Activated CD4-positive, alpha-beta T cell treated with anti-CD3 and anti-CD28 coated beads, Interleukin-2, amount 10 ng/mL, durations not matched to agents 24 days and 14 days (primary cell): Measurements from ENCODE around the gene SLAMF1. TPM values are rescaled to one million over a fixed set of nuclear protein-coding genes. Genes with fewer than 3 reads are reported as not detected.

Source experiments
- DNase-seq: peaks from one replicate; pipeline ENCODE4 v3.0.0; 2022
- H3K27ac Mint-ChIP-seq: one replicate; pipeline ENCODE4 v1.8.0; 2022; ENCODE audit warnings: mild to moderate bottlenecking, mixed read lengths
- H3K27me3 Mint-ChIP-seq: one replicate; pipeline ENCODE4 v1.8.0; 2022; ENCODE audit warnings: mixed read lengths
- H3K36me3 Mint-ChIP-seq: one replicate; pipeline ENCODE4 v1.8.0; 2022; ENCODE audit warnings: low read depth, mild to moderate bottlenecking, mixed read lengths
- H3K4me1 Mint-ChIP-seq: one replicate; pipeline ENCODE4 v1.8.0; 2021; ENCODE audit warnings: mixed read lengths
- H3K4me3 Mint-ChIP-seq: one replicate; pipeline ENCODE4 v1.8.0; 2022; ENCODE audit warnings: mild to moderate bottlenecking, moderate library complexity, mixed read lengths
- H3K9me3 Mint-ChIP-seq: one replicate; pipeline ENCODE4 v1.8.0; 2021; ENCODE audit warnings: mixed read lengths
- intact Hi-C: fragments of 100-400 bp; cut with micrococcal nuclease; formaldehyde crosslinking; loops from one replicate; pipeline ENCODE4 v1.15.1; 2023
- total RNA-seq: library from RNA; stranded (reverse); gene quantifications from 2 replicates; pipeline ENCODE4 v1.2.3, GENCODE V29; 2022

SLAMF1 gene
- total RNA-seq, 1 donor from 2014 or later, result 114 TPM

DNA sequence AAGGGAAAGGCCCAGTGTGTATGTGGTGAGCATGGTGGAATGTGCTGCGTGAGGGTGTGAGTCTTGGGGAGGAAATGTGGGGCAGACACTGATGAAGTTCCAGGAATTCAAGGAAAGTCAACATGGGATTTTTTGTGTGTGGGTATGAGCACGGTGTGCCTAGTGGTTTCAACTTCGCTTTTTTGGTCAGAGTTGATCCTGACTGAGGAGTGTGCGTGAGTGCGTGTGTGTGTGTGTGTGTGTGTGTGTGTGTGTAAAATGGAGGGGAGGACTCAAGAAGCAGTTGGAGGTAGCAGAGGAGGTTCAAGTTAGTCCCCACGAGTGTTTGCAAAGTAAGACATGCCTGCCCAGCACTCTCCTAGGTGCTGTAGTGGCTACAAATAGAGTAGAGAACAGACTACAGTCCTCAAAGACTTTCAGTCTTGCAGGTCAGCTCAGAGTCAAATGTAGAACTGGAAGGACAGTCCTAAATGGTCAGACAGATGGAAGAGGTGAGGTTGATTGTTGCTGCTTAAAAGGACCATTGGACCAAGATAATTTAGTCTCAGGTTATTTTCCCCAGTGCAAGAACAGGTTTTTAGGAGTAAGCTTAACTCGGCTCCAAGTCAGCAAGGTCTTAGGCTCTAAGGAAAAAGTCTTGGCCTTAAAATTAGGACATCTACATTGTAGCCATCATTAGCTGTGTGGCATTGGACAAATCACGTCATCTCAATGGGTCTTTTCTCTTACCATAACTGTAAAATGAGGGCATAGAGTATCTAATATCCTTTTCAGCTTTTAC, 25.0 kb downstream of the SLAMF1 start:
- intact Hi-C loops, result loop anchor here (2.0 to 10.0 kb wide), 5 partner anchors 15 to 697 kb away; partner anchors contain the start of genes DCAF8 and TAGLN2
- Mint-ChIP-seq H3K9me3 (peaks cover 9% of the 10 kb centered on the region), H3K4me3 (peak overlapping the region; percentile 60), H3K27me3 (no peaks in the 10 kb centered on the region), H3K4me1 (peaks cover 75% of the 10 kb centered on the region), H3K27ac (peak overlapping the region; percentile 99), H3K36me3 (peaks cover 88% of the 10 kb centered on the region)
- DNase-seq, result peak; percentile 80

DNA sequence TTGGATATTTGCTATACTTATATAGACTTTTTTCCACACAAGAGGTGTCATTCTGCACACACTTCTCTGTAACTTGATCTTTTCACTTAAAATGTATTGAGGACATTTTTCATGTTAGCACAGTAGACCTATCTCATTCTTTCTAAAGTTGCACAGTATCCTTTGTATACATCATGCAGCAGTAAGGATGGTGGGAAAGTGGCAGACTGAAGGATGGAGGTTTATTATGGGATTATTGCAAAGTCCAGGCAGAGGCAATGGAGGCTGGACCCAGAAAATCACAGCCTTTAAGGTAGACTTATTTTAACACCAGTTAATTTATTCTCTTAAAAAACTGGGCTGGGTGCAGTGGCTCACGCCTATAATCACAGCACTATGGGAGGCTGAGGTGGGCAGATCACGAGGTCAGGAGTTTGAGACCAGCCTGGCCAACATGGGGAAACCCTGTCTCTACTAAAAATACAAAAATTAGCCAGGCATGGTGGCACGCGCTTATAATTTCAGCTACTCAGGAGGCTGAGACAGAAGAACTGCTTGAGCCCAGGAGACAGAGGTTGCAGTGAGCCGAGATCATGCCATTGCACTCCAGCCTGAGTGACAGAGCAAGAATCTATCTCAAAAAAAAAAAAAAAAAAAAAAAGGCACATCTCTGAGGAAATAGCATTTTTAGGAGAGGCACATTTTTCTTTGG, 25.8 kb downstream of the SLAMF1 start:
- no peak for DNase-seq
- Mint-ChIP-seq H3K27me3 (no peaks in the 10 kb centered on the region), H3K9me3 (peaks cover 9% of the 10 kb centered on the region), H3K4me1 (peaks cover 68% of the 10 kb centered on the region), H3K27ac (peak overlapping the region; percentile 99), H3K36me3 (peaks cover 88% of the 10 kb centered on the region), H3K4me3 (peak overlapping the region; percentile 60)
- intact Hi-C loops, result loop anchor here (5.0 to 10.0 kb wide), 2 partner anchors 359 to 696 kb away; partner anchors contain the start of genes DCAF8 and TAGLN2

DNA sequence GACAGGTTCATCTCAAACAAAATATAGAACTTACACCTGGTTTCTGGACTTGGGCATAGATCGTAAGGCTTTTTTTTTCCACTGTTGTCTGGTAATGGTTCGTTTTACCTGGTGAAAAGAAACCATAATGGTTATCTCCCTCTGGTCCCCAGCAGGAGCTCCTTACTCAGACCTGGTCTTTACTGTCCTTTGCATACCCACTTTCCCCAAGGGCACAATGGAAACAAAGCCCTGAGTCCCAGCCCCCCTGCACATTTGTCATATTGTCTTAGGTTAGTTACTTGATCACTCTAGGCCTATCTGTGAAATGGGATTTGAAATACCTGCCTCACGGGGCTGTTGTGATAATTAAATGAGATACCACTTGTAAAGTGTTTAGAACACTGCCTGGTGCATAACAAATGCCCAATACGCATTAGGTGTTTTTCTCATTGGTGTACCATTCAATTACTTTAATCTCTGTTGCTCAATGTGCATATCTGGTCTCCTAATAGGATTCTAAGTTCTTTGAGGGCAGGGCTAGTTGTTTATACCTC, 27.0 kb downstream of the SLAMF1 start:
- Mint-ChIP-seq H3K4me3 (no peak overlapping the region), H3K4me1 (peaks cover 60% of the 10 kb centered on the region), H3K36me3 (peaks cover 86% of the 10 kb centered on the region), H3K27ac (peak overlapping the region; percentile 74), H3K9me3 (peaks cover 9% of the 10 kb centered on the region), H3K27me3 (no peaks in the 10 kb centered on the region)
- DNase-seq, result peak; percentile 53
- intact Hi-C loops, result loop anchor here (5.0 to 10.0 kb wide), 2 partner anchors 358 to 695 kb away; partner anchors contain the start of genes DCAF8 and TAGLN2

DNA sequence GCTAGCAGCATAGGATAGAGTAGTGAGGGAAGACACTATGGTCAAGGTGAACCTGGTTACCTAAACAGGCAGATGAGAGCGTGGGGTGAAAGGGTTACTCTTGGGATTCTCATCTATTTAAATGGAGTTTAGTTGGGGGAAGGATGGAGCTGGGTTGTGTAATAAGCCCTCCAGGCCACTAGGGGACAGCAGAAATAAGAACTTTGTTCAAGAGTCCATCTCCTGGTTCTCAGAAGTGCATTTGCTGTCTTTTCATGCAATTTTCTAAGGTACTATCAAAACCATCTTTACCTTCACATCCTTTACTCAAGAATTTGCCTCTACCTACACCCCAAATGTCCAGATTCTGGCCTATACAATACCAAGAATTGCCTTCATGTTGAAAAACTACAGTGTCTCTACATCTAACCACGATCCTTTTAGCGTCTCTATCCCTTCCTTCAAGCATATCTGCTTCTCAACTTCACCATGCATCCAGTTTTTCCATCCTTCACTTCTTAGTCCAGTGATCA, 28.0 kb downstream of the SLAMF1 start:
- Mint-ChIP-seq H3K36me3 (peaks cover 83% of the 10 kb centered on the region), H3K27ac (peak overlapping the region; percentile 74), H3K9me3 (peaks cover 9% of the 10 kb centered on the region), H3K27me3 (no peaks in the 10 kb centered on the region), H3K4me3 (peak overlapping the region; percentile 10), H3K4me1 (peaks cover 56% of the 10 kb centered on the region)
- intact Hi-C loops, result no loop called here
- peak; percentile 78 for DNase-seq

DNA sequence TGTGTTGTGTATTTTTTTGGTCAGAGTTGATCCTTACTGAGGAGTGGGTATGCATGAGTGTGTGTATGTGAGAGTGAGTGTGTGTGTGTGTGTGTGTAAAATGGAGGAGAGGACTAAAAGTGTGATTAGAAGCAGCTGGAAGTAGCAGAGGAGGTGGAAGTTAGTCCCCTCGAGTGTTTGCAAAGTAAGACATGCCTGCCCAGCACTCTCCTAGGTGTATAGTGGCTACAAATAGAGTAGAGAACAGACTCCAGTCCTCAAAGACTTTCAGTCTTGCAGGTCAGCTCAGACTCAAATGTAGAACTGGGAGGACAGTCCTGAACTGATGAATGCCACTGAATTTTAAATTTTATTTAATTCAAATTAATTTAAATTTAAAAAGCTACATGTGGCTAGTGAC, 28.5 kb downstream of the SLAMF1 start:
- intact Hi-C loops, result no loop called here

DNA sequence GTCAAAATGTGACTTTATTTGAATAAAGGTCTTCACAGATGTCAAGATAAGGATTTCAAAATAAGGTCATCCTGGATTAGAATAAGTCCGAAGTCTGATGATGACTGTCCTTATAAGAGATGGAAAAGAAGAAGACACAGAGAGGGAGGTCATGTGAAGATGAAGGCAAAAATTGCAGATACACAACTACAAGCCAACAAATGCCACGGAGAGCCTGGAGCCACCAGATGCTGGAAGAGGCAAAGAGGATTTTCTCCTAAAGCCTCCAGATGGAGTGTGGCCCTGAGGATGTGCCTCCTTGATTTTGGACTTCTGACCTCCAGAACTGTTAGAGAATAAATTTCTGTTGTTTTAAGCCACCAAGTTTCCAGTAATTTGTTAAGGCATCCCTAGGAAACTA, 31.2 kb downstream of the SLAMF1 start:
- Mint-ChIP-seq H3K4me1 (peaks cover 44% of the 10 kb centered on the region), H3K27me3 (no peaks in the 10 kb centered on the region), H3K9me3 (peaks cover 9% of the 10 kb centered on the region), H3K4me3 (no peak overlapping the region), H3K27ac (peak overlapping the region; percentile 4), H3K36me3 (peaks cover 80% of the 10 kb centered on the region)
- peak; percentile 54 for DNase-seq
- intact Hi-C loops, result no loop called here

More for the DNA sequence above, 28.5 kb downstream of the SLAMF1 start:
- DNase-seq, result peak; percentile 53
- H3K27ac Mint-ChIP-seq, result peak overlapping the region; percentile 54
- no peak overlapping the region for H3K4me3 Mint-ChIP-seq
- peaks cover 53% of the 10 kb centered on the region for H3K4me1 Mint-ChIP-seq
- H3K27me3 Mint-ChIP-seq, result no peaks in the 10 kb centered on the region
- H3K36me3 Mint-ChIP-seq, result peaks cover 82% of the 10 kb centered on the region
- peaks cover 9% of the 10 kb centered on the region for H3K9me3 Mint-ChIP-seq

DNA sequence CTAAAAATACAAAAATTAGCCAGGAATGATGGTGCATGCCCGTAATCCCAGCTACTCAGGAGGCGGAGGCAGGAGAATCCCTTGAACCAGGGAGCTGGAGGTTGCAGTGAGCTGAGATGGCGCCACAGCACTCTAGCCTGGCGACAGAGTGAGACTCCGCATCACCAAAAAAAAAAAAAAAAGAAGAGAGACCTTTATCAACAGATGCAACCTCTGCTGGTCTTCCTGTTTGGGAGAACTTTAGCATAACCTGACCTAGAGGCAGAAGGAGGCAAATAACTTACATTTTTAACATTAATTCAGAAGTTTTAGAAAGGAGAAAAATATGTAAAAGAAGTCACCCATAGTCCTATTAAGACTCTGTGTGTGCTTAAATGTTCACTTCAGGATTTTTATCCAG, 32.4 kb downstream of the SLAMF1 start:
- intact Hi-C loops, result loop anchor here (5.0 kb wide), 1 partner anchor 272 kb away; the partner anchor contains the start of genes COPA and NCSTN

DNA sequence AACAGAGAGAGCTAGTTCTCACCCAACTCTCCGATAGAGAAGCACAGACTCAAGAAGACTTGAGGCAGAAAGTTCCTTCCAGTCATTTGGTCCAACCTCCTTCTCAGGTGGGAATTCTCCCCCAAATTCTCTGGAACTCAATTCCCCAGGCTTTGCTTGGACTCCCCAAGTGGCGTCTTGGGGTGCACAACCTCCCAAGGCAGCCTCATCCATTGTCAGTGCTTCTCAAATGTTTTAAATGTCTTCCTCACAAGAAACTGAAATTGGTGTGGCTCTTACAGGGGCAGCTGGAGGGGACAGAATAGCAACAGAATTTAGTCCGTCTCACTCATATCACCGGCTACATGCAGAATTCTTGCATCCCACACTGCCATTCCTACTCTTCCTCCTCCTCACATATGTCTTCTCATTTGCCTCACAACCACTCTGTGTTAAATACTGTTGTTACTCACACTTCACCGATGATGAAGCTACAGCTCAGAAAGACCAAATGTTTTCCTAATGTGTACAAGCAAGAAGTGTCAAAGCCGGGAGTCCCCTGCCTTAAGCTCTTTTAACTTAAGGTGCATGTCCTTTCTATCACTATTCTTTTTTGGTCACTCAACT, 34.1 kb downstream of the SLAMF1 start:
- Mint-ChIP-seq H3K4me3 (no peak overlapping the region), H3K9me3 (no peaks in the 10 kb centered on the region), H3K27me3 (no peaks in the 10 kb centered on the region), H3K27ac (peak overlapping the region; percentile 26), H3K4me1 (peaks cover 44% of the 10 kb centered on the region), H3K36me3 (peaks cover 80% of the 10 kb centered on the region)
- intact Hi-C loops, result loop anchor here (5.0 kb wide), 1 partner anchor 270 kb away; the partner anchor contains the start of genes COPA and NCSTN
- DNase-seq, result peak; percentile 52

More for the DNA sequence above, 32.4 kb downstream of the SLAMF1 start:
- Mint-ChIP-seq H3K4me3 (no peak overlapping the region), H3K36me3 (peaks cover 79% of the 10 kb centered on the region), H3K9me3 (peaks cover 7% of the 10 kb centered on the region), H3K4me1 (peaks cover 46% of the 10 kb centered on the region), H3K27ac (no peak overlapping the region), H3K27me3 (no peaks in the 10 kb centered on the region)
- no peak for DNase-seq

DNA sequence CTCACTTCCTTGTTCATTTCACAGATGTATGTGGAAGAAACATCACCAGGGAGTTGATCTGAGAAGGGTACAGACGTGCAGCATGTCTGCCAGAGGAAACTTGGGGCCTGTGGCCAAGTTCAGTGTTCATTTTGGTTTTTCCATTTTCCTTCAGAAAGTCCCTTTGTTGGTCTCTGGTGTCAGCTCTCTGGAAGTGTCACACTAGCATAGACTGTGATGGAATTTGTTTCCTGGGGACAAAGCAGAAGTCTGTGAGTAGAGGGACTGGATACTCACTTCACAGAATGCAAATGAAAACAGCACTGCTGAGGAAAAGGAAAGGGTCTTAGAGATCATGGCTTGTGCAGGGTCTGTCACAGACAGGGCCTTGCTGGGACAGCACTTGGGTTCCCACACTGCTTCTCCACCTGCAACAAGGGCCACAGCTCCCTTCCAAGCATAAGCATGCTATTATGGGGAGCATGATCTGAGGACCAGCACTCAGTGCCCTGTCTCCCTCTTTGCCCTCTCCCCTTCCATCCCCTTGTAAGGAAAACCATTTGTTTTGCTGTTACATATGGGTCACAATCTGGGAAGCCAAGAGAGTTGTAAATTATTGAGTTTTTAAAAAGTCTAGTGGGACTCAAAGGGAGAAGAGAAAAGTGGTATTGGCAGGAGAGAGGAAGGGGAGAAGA, 36.1 kb downstream of the SLAMF1 start:
- DNase-seq, result peak; percentile 59
- H3K4me1 Mint-ChIP-seq, result peaks cover 61% of the 10 kb centered on the region
- H3K4me3 Mint-ChIP-seq, result no peak overlapping the region
- intact Hi-C loops, result loop anchor here (5.0 kb wide), 1 partner anchor 268 kb away; the partner anchor contains the start of genes COPA and NCSTN
- peaks cover 83% of the 10 kb centered on the region for H3K36me3 Mint-ChIP-seq
- peak overlapping the region; percentile 78 for H3K27ac Mint-ChIP-seq
- H3K9me3 Mint-ChIP-seq, result no peaks in the 10 kb centered on the region
- H3K27me3 Mint-ChIP-seq, result no peaks in the 10 kb centered on the region

DNA sequence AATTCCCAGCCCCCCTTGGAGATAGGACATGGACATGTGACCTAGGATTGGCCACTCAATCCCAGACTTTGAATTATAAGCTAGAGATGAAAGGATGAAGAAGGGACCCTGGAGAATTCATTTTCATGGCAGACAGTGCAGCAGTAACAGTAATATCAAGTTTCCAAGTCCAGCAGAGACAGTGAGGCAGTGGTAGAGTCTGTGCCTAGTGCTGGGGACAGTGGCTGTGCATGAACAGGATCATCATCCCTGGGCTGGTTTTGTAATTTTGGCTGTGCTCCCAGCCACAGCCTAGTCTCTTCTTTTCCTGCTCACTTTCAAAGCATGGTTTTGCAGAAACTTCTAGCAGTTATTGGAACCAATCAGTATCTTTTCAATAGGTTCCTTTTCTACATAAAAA, 37.9 kb downstream of the SLAMF1 start:
- Mint-ChIP-seq H3K36me3 (peaks cover 86% of the 10 kb centered on the region), H3K4me3 (no peak overlapping the region), H3K27me3 (no peaks in the 10 kb centered on the region), H3K4me1 (peaks cover 61% of the 10 kb centered on the region), H3K9me3 (peaks cover 9% of the 10 kb centered on the region), H3K27ac (peak overlapping the region; percentile 81)
- intact Hi-C loops, result loop anchor here (5.0 kb wide), 2 partner anchors 137 to 343 kb away; partner anchors contain the start of gene ITLN2
- DNase-seq, result peak; percentile 55

DNA sequence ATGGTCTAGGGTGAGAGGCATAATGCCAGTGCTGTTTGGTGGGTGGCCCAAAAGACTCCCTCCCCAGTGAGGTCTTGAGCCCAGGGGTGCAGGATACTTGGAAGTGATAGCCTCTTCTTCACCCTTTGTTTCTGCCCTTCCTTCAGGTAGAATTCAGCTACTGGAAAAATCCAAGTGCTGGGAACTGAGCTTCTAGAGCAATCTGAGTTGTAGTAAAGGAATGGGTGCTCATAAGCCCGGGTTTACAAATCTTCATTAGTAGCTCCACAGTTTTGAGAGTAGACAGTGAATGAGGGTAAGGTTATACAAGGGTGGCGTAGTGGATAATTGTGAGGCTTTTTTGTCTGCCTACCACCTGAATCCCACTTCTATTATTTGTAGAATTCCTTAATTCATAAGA, 38.3 kb downstream of the SLAMF1 start:
- peak; percentile 55 for DNase-seq
- Mint-ChIP-seq H3K4me1 (peaks cover 61% of the 10 kb centered on the region), H3K27ac (peak overlapping the region; percentile 81), H3K4me3 (no peak overlapping the region), H3K36me3 (peaks cover 86% of the 10 kb centered on the region), H3K27me3 (no peaks in the 10 kb centered on the region), H3K9me3 (peaks cover 9% of the 10 kb centered on the region)
- intact Hi-C loops, result loop anchor here (5.0 kb wide), 2 partner anchors 136 to 344 kb away; partner anchors contain the start of gene ITLN2

DNA sequence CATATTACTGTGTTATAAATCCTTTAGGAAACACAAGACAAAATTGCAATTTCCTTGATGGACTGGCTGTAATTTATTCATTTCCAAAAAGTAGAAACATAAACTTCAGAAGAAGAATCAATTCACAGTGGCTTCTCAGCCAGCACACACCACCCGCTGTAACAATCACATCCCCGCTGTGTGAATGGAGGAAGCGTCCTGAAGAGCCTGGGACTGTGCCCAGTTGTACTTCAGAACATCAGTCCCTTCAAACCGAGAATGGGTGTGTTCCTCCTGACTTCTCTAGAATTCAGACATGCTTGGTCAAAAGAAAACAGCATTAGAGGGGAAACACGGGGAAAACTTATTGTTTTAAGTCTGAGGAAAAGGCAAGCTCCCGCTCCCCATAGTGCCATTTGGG, 38.8 kb downstream of the SLAMF1 start:
- intact Hi-C loops, result loop anchor here (5.0 kb wide), 2 partner anchors 136 to 344 kb away; partner anchors contain the start of gene ITLN2
- Mint-ChIP-seq H3K4me1 (peaks cover 58% of the 10 kb centered on the region), H3K27me3 (no peaks in the 10 kb centered on the region), H3K36me3 (peaks cover 86% of the 10 kb centered on the region), H3K27ac (peak overlapping the region; percentile 81), H3K4me3 (no peak overlapping the region), H3K9me3 (peaks cover 11% of the 10 kb centered on the region)
- no peak for DNase-seq
